Measurements from ENCODE around the gene HCN2. TPM values are rescaled to one million over a fixed set of nuclear protein-coding genes. Genes with fewer than 3 reads are reported as not detected.

Gene HCN2
- total and polyA plus RNA-seq, 8 donors = 0.12 to 0.82 (median 0.21) TPM

GRCh38 chr19:543910-544608 is 45.6 kb upstream of the HCN2 start, which contains the start of gene GZMM:
Gene GZMM (plus strand): TSS chr19:544053. CDS start chr19:544072, 19 bp downstream.
- H3K4me1 ChIP-seq = no peaks in the 10 kb centered on the region
- ATAC-seq = peak in 3 of 4 donors; percentile 24 to 49 (median 41)
- no peak for FAIRE-seq
- no peak within 1 kb of the TSS for H3K27ac ChIP-seq
- TF ChIP-seq CTCF (IDR thresholded peaks at IDR 0.05) = no peak
- H3K4me3 ChIP-seq = no peak within 1 kb of the TSS
- intact Hi-C loops (cut with DNase I) = no loop called here
- 55 to 64% methylated on average over 30 to 31 of the region's 31 CpGs for WGBS, 2 donors
- peak in 2 of 6 donors; percentile 30 to 73 for DNase-seq
- peaks cover 0 to 17% (median 2%) of the 10 kb centered on the region in 3 donors for H3K36me3 ChIP-seq
- H3K27me3 ChIP-seq = no peaks in the 10 kb centered on the region
- no peaks in the 10 kb centered on the region for H3K9me3 ChIP-seq

GRCh38 chr19:547117-547516 is 42.6 kb upstream of the HCN2 start:
- WGBS, 2 donors = 79 to 83% methylated on average over 13 to 15 of the region's 15 CpGs
- H3K4me1 ChIP-seq = no peaks in the 10 kb centered on the region
- FAIRE-seq (no peak), ATAC-seq (no peak), DNase-seq (no peak)
- H3K36me3 ChIP-seq = peaks cover 0 to 2% (median 0%) of the 10 kb centered on the region in 3 donors
- no peak overlapping the region for H3K4me3 ChIP-seq
- no peaks in the 10 kb centered on the region for H3K9me3 ChIP-seq
- H3K27ac ChIP-seq = no peak overlapping the region
- no peaks in the 10 kb centered on the region for H3K27me3 ChIP-seq
- intact Hi-C loops (cut with DNase I) = no loop called here
- no peak for TF ChIP-seq CTCF (IDR thresholded peaks at IDR 0.05)

- no peaks in the 10 kb centered on the region for H3K9me3 ChIP-seq
- no peak overlapping the region for H3K4me3 ChIP-seq
- no peaks in the 10 kb centered on the region for H3K27me3 ChIP-seq
- WGBS, 2 donors = 75 to 76% methylated on average over 17 to 26 of the region's 26 CpGs
- FAIRE-seq (no peak), DNase-seq (no peak), ATAC-seq (no peak)
- H3K27ac ChIP-seq = no peak overlapping the region
- no peaks in the 10 kb centered on the region for H3K36me3 ChIP-seq
- intact Hi-C loops (cut with DNase I) = no loop called here
- TF ChIP-seq CTCF (IDR thresholded peaks at IDR 0.05) = no peak
- H3K4me1 ChIP-seq = no peaks in the 10 kb centered on the region
Measured at GRCh38 chr19:547836-548720, 41.6 kb upstream of the HCN2 start.

GRCh38 chr19:548886-549830 is 40.5 kb upstream of the HCN2 start:
- ATAC-seq (no peak), DNase-seq (peak in 1 of 6 donors; percentile 72), FAIRE-seq (no peak)
- Histone ChIP-seq H3K4me3 (no peak overlapping the region), H3K36me3 (no peaks in the 10 kb centered on the region), H3K9me3 (no peaks in the 10 kb centered on the region), H3K4me1 (no peaks in the 10 kb centered on the region), H3K27ac (no peak overlapping the region), H3K27me3 (no peaks in the 10 kb centered on the region)
- 61 to 65% methylated on average over 52 of the region's 52 CpGs for WGBS, 2 donors
- TF ChIP-seq CTCF (IDR thresholded peaks at IDR 0.05) = no peak
- intact Hi-C loops (cut with DNase I) = no loop called here

Data from pancreas (tissue), 10 donors.